ENCODE measurements around the gene WRAP73. TPM values are rescaled to one million over a fixed set of nuclear protein-coding genes. Genes with fewer than 3 reads are reported as not detected.

Gene WRAP73
- total and polyA plus RNA-seq, 12 donors: 7.5 to 16.5 (median 10.3) TPM

DNA sequence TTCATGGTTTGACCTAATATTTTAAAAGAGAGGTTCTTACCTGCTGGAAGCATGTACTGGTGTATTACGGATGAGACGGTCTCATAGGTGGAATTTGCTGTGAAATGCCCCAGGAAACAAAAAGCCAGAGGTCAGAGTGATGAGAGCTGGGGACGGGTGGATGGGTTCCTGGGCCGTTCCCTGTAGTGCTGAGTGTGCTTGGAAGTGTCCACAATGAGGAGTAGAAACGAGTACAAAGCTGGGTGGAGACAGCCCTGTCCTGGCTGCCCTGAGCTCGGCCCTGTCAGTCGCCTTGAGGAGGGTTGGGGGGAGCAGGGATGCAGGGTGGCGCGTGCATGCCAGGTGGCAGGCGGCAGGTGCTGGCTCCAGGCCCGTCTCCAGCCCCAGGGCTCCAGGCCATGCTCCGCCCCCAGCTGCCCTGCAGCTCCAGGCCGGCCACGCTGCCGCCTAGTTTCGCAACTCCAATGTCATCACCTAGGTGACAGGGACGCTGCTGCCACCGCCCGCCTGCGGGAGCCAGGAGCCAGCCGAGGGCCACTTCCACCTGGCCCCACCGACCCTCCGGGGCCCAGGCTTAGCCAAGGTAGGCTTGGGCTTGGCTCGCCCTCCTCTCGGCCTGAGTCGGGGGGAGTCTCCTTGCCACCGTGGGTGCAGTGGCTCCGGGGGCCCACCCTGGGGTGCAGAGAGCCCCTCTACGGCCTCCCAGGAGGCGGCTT is 18.8 kb upstream of the WRAP73 start:
- WGBS, 2 donors: 27 to 31% methylated on average over 29 to 30 of the region's 30 CpGs
- Histone ChIP-seq H3K27ac (peak overlapping the region in 3 of 10 donors; percentile 26 to 52 (median 51)), H3K4me1 (peaks cover 0 to 17% (median 12%) of the 10 kb centered on the region in 9 donors), H3K27me3 (peaks cover 0 to 24% (median 3%) of the 10 kb centered on the region in 7 donors), H3K36me3 (no peaks in the 10 kb centered on the region), H3K4me3 (peak overlapping the region in 5 of 10 donors; percentile 3 to 32 (median 26)), H3K9me3 (no peaks in the 10 kb centered on the region)
- intact Hi-C loops (cut with DNase I): no loop called here
- TF ChIP-seq, protein P1, sequence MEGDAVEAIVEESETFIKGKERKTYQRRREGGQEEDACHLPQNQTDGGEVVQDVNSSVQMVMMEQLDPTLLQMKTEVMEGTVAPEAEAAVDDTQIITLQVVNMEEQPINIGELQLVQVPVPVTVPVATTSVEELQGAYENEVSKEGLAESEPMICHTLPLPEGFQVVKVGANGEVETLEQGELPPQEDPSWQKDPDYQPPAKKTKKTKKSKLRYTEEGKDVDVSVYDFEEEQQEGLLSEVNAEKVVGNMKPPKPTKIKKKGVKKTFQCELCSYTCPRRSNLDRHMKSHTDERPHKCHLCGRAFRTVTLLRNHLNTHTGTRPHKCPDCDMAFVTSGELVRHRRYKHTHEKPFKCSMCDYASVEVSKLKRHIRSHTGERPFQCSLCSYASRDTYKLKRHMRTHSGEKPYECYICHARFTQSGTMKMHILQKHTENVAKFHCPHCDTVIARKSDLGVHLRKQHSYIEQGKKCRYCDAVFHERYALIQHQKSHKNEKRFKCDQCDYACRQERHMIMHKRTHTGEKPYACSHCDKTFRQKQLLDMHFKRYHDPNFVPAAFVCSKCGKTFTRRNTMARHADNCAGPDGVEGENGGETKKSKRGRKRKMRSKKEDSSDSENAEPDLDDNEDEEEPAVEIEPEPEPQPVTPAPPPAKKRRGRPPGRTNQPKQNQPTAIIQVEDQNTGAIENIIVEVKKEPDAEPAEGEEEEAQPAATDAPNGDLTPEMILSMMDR (IDR thresholded peaks at IDR 0.05): no peak
- peak; percentile 84 to 95 (median 92) for ATAC-seq
- peak; percentile 73 to 81 for DNase-seq

DNA sequence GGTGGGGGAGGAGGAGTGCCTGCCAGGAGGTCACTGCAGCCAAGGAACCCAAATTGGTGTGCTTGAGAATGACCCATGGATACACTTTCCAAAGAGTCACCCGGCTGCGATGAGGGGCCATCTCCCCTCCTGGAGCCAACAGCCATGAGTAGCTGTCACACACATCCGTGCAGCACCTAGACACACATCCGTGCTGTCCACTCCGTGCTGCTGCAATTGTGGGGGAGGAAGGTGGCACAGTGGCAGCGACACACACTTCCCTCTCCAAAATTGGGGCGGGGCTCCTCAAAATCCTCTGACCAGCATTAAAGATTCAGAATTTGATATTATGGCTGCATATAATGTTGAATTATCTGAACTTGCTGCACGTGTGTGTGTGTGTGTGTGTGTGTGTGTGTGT is 18.2 kb upstream of the WRAP73 start:
- H3K4me3 ChIP-seq: no peak overlapping the region
- DNase-seq: no peak
- H3K27ac ChIP-seq: no peak overlapping the region
- H3K36me3 ChIP-seq: no peaks in the 10 kb centered on the region
- no peaks in the 10 kb centered on the region for H3K9me3 ChIP-seq
- TF ChIP-seq, protein P1 (IDR thresholded peaks at IDR 0.05): no peak
- H3K4me1 ChIP-seq: peaks cover 0 to 17% (median 12%) of the 10 kb centered on the region in 9 donors
- H3K27me3 ChIP-seq: peaks cover 0 to 24% (median 3%) of the 10 kb centered on the region in 7 donors
- no peak for ATAC-seq
- 67 to 76% methylated on average over 8 of the region's 8 CpGs for WGBS, 2 donors
- intact Hi-C loops (cut with DNase I): no loop called here

DNA sequence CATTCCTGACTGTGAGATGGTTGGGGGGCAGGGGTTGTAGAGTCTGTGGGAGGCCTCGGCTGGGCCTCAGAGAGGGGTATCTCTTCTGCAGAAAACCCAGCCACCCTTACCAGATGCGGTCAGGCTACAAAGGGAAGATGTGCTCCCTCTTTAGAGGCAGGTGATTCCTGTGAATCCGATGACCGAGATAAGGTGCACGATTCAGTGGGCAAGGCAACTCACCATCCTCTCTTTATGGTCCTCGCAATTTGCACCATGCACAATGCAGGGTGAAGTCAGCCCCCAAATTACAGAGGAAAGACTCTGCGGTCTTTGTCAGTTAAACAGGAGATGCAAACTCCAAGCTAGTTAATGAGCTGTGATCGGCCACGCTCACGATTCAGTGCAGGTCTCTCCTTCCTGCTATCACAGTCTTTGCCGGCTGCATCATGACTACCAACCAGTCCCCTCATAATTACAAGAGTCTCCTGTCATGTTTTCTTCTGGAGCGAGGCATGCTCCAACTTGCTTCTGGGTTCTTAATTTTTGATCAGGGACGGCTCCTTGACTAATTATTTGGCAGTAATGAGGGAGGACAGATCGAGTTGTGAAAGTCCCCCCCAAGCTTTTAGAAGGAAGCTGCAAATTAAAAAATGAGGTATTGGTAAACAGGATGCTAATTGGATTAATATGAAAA is 14.9 kb upstream of the WRAP73 start:
- no peaks in the 10 kb centered on the region for H3K9me3 ChIP-seq
- H3K4me3 ChIP-seq: no peak overlapping the region
- intact Hi-C loops (cut with DNase I): no loop called here
- DNase-seq: no peak
- WGBS, 2 donors: 89 to 90% methylated on average over 14 of the region's 14 CpGs
- TF ChIP-seq, protein P1 (IDR thresholded peaks at IDR 0.05): no peak
- peaks cover 0 to 15% (median 12%) of the 10 kb centered on the region in 9 donors for H3K4me1 ChIP-seq
- no peak overlapping the region for H3K27ac ChIP-seq
- H3K36me3 ChIP-seq: no peaks in the 10 kb centered on the region
- H3K27me3 ChIP-seq: peaks cover 0 to 4% (median 0%) of the 10 kb centered on the region in 7 donors
- no peak for ATAC-seq

DNA sequence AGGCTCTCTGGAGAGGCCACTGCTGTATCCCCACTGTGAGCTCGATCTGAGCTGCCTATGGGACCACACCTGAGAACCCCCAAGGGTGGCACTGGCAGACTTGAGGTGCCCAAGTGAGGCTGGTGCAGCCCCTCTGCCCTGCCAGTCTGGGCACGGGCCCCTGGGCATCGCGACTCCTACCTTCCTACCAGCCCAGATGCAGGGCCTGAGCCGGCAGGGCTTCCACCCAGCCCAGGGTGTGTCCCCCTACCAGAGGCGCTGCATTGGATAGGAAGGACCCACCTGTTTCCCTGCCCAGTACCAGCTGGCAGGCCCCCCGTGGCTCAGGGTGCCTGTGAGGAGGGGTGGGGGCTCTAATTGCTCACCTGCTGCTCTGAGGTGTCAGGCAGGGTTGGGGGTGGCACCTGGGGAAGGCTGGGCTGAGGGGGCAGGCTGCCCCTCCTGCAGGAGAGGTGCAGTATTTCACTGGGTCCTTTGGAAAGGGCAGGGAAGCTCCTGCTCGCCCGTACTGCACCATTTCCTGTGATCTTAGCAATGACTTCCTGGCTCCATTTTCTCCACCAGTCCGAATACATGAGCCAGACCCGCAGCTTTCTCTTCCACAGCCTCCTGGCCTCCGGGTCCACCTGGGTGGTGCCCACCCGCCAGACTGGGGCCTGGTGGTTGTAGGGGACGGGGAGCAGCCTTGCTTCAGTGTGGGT is 14.2 kb upstream of the WRAP73 start:
- peaks cover 0 to 4% (median 0%) of the 10 kb centered on the region in 7 donors for H3K27me3 ChIP-seq
- WGBS, 2 donors: 74 to 79% methylated on average over 14 of the region's 14 CpGs
- peaks cover 0 to 9% (median 7%) of the 10 kb centered on the region in 9 donors for H3K4me1 ChIP-seq
- TF ChIP-seq, protein P1 (IDR thresholded peaks at IDR 0.05): no peak
- intact Hi-C loops (cut with DNase I): no loop called here
- no peak for DNase-seq
- H3K4me3 ChIP-seq: no peak overlapping the region
- H3K27ac ChIP-seq: no peak overlapping the region
- H3K36me3 ChIP-seq: no peaks in the 10 kb centered on the region
- no peaks in the 10 kb centered on the region for H3K9me3 ChIP-seq
- ATAC-seq: no peak
